ENCODE data around the gene PPHLN1. TPM values are rescaled to one million over a fixed set of nuclear protein-coding genes. Genes with fewer than 3 reads are reported as not detected.

PPHLN1 gene
- total RNA-seq, 2 donors from 2014 or later: 43.4 to 45.3 TPM

DNA sequence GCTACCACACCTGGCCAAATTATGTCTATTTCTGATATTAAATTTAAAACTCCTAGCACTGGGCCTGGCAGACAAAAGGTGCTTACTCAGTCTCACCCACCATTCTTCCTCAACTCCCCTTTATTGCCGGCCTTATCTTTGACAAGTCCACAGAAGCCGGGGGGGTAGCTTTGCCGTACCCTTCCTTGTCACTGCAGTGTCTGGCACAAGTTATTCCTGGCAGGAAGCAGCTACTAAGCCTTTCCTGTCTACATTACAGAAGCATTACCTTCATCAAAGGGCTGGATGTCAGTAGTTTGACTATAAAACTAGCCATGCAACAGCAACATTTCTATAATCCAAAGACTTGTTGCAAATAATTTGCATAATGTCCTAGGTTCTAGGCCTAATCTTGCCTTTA lies 136.5 kb downstream of the PPHLN1 start:
- no peak for DNase-seq (ENCODE audit: low spot score)
- intact Hi-C loops (cut with DNase I): no loop called here

DNA sequence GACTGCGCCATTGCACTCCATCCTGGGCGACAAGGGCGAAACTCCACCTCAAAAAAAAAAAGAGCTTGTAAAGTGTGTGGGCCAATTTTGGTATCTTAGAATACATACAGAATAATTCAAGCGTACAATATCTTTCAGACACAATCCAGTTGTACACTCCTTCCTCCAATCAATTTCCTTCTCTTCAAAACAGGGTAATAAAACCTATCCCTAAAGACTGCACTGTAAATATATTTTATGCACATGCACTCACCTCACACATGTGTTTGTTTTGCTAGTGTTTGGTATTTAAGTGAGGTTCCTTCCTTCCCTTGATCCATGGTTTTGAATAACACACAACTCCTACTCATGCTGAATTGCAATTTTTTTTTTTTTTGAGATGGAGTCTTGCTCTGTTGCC lies 137.7 kb downstream of the PPHLN1 start:
- intact Hi-C loops (cut with DNase I): no loop called here
- DNase-seq (ENCODE audit: low spot score): no peak

DNA sequence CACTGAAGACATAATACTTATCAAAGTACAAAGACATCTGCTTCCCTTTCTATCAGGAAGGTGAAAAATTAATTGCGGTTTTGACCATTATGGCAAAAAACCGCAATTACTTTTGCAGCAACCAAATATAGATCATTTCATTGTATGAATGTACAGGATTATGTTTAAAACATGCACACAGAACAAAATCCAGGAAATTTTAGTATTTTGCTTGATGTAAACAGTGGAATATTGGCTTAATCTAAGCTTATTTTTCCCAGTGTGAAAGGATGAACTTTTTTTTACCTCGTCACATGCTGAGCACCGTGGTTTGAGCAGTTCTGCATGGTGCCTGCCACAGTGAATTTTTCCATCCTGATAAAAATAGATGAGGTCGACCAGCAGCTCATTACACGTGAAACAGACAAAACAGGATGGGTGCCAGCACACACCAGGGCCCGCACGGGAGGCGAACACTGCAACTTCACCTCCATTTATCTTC lies 142.4 kb downstream of the PPHLN1 start:
- intact Hi-C loops (cut with DNase I): no loop called here

DNA sequence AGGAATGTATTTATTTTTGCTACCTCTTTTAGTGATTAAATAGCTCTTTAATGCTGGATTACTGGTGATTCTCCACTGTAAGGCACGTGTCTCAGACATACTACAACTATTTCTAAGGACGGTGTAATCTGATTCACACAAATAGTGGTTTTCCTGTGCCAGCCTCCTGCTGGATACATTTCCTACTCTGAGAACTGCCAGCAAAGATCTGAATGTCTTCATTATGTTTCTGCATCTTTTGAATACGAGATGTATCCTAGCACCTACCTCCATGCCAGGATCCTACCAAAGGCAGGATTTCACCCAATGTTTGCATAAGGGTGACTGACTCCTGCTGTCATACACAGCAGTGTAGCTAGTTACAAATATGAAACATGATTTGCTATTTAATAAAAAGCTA lies 143.0 kb downstream of the PPHLN1 start:
- no peak for DNase-seq (ENCODE audit: low spot score)
- intact Hi-C loops (cut with DNase I): no loop called here

More for the DNA sequence above, 142.4 kb downstream of the PPHLN1 start:
- DNase-seq (ENCODE audit: low spot score): no peak

DNA sequence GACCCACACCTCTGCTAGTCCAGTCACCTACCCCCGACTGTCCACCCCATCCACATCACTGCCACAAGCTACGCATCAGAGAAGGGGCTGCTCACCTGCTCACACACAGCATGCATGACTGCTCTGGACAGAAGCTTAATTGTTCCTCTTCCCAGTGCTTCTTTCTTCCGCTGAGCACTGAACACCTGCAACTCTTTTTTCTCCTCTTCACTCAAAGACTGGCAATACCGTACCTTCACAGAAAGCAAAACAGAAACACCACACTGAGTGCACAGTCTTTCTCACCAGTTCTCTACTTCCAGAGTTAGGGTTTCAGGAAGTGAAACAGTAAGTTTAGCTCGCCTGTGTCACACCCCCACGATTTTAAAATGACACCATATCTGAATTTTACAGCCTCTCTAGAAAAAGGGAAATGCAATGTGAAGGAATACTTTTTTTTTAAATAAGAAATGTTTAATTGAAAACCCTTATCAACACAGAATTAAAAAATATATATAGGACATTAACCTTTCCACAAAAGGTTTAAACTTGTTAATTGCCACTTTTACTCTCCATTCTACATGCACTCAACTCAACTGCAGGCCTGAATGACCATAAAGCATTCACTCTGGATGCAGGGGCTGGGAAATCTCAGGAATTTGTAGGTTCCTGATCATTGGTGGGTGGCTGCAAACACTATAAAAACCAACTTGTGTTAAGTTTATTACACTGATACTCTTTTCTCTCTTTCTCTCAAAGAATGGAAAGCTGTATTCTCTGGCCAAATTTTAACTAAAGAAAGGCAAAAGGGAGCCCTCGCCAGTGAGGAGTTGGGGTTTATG lies 143.6 kb downstream of the PPHLN1 start:
- no peak for DNase-seq (ENCODE audit: low spot score)
- intact Hi-C loops (cut with DNase I): no loop called here

DNA sequence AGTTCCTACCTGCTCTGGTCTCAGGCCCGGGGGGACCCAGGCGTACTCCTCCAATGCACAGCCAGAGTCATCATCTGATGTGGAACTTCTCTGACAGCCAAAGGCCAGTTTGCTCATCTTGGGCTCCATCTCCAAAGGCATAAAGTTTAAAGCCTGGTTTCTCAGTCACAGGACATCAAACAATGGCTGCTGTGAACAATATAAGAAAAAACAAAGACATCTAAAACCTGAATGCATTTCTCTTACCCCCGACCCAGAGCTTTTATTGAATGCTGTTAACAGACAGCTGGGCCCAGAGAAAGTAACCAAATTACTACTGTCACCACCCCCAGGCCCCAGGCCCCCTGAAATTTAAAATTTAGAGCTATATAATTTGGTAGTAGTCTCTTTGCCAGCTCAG lies 146.4 kb downstream of the PPHLN1 start:
- no peak for DNase-seq (ENCODE audit: low spot score)
- intact Hi-C loops (cut with DNase I): no loop called here

DNA sequence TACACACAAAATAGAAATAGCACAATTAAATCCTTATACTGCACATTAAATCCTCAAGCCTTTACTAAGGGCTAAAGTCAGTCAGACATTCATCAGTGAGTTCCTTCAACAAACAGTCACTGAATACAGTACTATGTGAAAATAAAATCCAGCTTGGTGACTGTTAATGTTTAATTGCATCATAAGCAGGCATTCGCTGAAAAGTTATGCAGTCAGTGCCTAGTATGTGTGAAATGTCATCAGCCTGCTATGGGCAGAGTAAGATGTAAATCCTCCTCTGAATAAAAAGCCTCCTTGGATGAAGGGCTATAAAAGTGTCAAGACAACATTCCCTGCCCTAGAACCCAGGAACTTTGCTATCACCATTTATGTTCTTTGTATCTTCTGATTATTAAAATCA lies 147.2 kb downstream of the PPHLN1 start:
- DNase-seq (ENCODE audit: low spot score): no peak
- intact Hi-C loops (cut with DNase I): no loop called here

DNA sequence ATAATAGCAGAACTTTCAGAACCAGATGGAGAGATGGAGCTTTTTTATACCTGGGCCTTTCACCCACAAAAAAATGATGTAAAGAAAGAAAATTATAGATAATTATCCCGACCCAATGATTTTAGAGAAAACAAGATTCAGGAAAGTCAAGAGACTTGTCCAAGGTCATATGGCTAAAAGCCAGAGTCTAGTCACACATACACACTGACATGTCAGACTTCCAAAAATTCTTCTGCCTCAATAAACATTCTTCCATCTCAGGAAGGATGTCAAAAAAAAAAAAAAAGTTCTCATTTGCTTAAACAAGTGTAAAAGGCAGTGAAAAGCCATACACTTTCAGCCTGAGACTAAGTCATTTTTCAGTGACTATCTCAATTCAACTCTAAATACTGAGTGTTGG lies 147.6 kb downstream of the PPHLN1 start:
- intact Hi-C loops (cut with DNase I): no loop called here
- DNase-seq (ENCODE audit: low spot score): no peak

DNA sequence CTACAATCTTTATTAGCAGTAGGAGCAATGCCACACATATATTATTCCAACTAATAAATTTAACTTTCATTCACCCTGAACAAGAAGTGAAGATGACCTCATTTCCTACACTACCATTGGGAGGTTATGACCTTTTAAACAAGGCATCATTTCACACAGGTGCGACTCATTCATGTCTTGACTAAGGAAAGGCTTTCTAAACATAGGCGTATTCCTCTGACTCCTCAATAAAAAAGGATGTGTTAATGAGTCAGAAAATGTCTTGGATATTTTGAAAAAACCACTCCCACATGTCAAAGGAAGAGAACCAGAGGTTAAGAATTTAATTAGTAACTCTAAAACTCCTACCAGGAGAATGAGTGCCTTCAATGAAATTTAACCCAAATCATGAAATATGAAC lies 148.4 kb downstream of the PPHLN1 start:
- DNase-seq (ENCODE audit: low spot score): no peak
- intact Hi-C loops (cut with DNase I): no loop called here

DNA sequence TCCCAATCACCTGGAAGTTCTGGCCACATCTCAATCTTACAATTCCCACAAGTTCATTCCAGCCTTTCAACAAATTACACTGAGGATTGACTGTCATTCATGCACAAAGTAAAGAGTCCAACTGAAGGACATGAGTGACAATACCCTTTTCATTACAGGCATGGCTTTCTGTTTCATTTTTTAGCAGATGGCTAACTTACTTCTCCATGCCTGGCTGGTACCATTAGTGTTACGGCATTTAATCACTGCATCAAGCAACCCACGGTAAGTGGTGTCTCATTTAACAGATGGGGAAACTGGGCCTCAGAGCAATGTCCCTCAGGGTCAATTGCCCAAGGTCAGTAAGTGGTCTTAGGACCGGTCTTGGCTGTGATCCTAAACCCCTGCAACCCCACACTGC lies 149.1 kb downstream of the PPHLN1 start:
- intact Hi-C loops (cut with DNase I): no loop called here
- DNase-seq (ENCODE audit: low spot score): no peak

DNA sequence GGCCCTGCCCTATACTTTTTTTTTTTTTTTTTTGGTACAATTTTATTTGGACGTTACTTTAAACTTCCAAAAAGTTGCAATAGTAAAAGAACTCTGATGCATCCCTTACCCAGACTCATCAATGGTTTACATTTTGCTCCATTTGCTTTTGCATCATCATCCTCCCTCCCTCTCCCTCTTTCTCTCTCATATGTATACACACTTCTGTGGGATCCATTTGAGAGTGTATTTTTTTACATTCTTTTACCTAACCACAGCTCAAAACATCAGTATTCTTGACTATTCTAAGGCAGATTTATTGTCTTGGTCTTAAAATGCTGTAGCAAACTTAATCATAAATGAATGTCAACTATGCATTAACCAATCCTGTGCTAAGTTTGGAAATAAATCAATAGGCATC lies 152.0 kb downstream of the PPHLN1 start:
- no peak for DNase-seq (ENCODE audit: low spot score)
- intact Hi-C loops (cut with DNase I): no loop called here

DNA sequence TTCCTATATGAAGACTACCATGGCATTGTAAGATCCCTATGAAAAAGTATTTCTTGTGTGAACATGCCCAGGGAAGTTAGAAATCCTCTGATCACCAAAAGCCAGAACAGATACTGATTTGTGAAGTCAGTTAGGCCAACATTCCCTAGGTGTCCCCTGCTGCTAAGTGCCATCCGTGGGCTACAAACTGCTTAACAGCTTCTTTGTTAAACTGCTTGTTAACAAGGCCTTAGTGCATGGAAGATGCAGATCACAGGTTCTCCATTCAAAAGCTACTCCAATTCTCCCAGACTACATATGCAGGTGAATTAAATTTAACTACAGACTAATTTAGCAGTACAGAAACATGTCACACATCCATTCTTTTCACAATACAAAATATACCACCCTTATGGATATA lies 155.4 kb downstream of the PPHLN1 start:
- intact Hi-C loops (cut with DNase I): loop anchor here (5.0 to 10.0 kb wide), 2 partner anchors 83 to 86 kb away; no protein-coding TSS in a partner anchor
- no peak for DNase-seq (ENCODE audit: low spot score)

DNA sequence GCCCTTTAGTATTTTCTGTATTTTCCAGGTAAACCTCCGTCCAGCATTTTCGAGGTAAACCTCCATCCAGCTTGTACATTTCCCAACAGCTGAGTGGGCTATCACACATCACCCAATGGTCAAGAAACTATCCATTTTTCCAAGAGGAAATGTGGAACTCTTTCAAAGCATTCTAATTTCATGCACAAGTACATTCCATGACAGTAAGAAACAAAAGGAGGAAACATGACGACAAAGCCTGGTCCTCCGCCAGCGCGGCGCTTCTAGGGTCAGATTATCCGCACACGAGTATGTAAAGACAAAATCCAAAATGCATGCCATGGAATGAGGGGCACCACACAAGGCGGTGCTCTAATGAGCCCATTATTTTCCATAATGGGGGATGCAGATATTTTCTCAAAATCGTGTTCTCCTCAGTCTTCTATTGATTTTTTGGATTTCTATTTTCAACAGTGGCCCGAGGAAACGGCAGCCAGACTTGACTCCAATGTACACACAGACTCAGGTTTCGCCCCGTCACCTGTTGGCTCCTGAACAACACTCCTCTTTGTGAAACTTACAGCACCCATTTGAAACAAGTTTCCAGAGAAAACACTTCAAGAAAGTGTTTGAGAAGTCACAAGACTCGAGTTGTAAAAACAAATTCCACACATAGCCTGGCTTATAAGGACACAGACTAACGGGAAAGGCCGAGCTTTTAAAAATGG lies 156.2 kb downstream of the PPHLN1 start:
- intact Hi-C loops (cut with DNase I): loop anchor here (5.0 to 10.0 kb wide), 2 partner anchors 83 to 85 kb away; no protein-coding TSS in a partner anchor
- DNase-seq (ENCODE audit: low spot score): peak; percentile 90

DNA sequence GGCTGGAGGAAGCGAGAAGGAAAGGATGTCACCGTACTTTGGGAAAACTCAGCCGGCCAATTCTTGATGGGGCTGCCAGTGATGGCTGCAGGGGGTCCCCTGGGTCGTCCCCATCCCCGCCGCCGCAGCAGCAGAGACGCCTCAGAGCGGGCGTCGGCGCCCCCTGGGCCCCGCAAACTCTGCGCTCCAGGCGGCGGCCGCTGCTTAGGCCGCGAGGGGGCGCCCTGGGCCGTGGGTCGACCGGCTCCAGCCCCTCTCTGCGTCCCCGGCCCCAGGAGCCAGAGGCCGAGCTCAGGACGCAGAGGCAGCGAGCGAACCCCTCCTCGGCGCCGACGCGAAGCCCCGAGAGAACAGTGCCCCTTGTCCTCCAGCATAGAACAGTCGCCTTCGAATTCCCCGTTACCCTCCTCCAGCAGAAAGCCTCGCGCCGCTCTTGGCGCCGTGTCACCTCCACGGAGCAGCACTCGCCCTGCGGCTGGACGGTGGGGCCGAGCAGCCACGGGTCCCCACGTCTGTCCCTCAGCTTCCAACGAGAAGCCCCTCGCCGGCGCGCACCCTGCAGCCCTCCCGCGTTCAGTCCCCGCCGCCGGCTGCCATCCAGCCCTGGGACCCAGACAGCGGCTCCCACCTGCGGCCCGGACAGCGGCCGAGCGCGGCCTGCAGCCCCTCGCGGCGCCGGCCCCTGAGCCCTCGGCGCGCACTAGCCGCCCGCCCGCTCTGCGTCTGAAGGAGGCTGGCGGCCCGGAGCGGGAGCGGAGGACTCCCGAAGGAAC lies 157.0 kb downstream of the PPHLN1 start:
- peak; percentile 89 for DNase-seq (ENCODE audit: low spot score)
- intact Hi-C loops (cut with DNase I): loop anchor here (5.0 to 10.0 kb wide), 2 partner anchors 82 to 84 kb away; no protein-coding TSS in a partner anchor

DNA sequence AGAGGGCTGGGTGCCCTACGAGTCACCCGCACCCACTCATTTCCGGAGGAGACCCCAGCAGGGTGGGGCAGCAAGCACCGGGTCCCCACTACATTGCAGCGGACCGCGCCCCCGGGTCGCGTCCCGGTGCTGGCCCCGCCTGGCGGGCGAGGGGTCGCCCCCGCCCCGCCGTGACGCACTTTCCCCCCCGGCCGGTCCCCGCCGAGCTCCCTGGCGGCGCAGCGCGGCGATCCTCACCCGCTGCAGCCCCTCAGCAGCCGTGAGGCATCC lies 157.5 kb downstream of the PPHLN1 start:
- no peak for DNase-seq (ENCODE audit: low spot score)
- intact Hi-C loops (cut with DNase I): loop anchor here (5.0 to 10.0 kb wide), 2 partner anchors 81 to 84 kb away; no protein-coding TSS in a partner anchor

DNA sequence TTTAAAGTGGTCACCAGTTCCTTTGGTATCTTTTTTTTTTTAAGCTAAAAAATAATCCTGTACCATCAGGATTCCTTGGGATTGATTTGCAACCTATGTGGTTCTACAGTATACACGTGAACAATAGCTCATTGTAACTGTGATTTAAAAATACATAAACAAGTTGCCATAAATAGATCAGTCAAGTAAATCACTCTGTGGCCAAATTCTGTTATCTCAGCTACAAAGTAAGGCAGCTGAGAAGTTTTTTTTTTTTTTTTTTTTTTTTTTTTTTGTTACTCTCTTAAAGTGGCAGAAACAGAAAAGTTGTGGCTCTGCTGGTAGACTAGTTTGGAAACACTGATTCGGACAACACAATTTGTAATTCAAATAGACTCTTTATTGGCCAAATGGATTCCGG lies 159.0 kb downstream of the PPHLN1 start:
- intact Hi-C loops (cut with DNase I): loop anchor here (5.0 to 10.0 kb wide), 2 partner anchors 80 to 82 kb away; no protein-coding TSS in a partner anchor
- no peak for DNase-seq (ENCODE audit: low spot score)

DNA sequence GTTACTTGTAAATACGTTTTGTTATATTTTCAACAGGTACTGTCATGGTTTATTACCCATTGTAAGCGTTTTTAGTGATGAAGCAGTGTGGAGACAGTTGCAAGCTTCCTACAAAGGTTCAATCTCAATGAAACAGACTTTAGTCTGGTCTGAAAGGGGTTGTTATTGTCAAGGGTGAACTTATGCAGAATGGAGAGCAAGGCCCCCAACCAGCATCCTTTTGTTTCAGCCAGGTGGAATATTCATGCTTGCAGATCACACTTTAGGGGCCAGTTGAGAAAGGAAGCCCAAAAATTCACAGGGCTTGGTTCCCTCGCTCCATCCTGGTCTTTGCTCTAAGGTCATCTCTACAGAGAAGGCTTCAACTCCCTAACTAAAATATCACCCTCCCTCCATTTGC lies 159.9 kb downstream of the PPHLN1 start:
- intact Hi-C loops (cut with DNase I): loop anchor here in 1 of 2 donors (10.0 kb wide), 1 partner anchor 79 kb away; no protein-coding TSS in a partner anchor
- DNase-seq (ENCODE audit: low spot score): no peak

DNA sequence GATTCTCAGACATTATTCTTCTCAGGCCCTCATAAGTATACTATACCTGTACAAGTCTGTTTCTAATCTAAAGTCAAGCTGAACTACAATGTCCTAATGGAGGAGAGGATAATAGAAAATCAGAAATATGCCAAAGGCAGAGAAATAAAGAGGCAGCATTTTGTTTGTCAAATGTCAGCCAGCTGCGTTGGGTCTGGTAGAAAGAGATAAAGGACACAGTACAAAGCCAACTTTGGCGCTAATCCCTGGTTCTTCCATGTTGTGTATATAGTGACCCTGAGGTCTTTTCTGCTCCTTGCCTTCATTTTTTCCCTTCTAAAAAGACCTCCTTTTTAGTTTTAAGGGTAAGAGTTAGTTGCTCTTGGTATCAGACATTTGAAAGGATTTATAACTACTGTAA lies 160.4 kb downstream of the PPHLN1 start:
- intact Hi-C loops (cut with DNase I): loop anchor here in 1 of 2 donors (10.0 kb wide), 1 partner anchor 78 kb away; no protein-coding TSS in a partner anchor
- no peak for DNase-seq (ENCODE audit: low spot score)

DNA sequence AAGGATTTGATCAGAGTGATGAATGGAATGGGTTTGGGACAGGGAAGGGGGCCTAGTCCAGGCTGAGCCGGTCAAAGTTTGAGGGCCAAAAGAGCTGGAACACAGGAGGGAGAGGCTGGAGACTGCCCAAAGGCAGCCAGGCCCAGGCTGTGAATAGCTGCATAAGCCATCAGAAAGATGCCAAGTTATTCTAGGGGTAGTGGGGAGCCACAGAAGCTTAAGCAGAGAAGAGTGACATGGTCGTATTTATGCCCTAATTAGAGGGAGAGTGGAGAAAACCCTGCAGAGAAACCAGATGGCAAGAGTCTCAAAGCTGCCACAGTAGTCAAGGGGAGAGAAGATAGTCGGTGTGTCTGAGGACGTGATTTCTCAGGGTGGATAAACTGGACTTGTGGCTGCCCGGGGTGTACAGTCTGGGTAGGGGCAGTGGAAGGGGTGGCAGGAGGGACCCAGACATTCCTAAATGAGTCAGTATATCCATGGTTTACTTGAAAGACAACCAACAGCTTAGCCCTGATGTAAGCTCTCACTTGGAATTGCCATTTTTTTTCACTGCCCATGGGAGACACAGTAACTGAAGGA lies 164.4 kb downstream of the PPHLN1 start:
- intact Hi-C loops (cut with DNase I): no loop called here
- no peak for DNase-seq (ENCODE audit: low spot score)

Data from posterior vena cava (tissue), 2 donors.